Measurements from ENCODE around the gene CCAR1.
"Not testable (repeated sequence)": the region's sequence is repeated elsewhere in the genome, so short reads cannot be mapped to it uniquely, and the experiment has no call there.

CCAR1 gene

DNA sequence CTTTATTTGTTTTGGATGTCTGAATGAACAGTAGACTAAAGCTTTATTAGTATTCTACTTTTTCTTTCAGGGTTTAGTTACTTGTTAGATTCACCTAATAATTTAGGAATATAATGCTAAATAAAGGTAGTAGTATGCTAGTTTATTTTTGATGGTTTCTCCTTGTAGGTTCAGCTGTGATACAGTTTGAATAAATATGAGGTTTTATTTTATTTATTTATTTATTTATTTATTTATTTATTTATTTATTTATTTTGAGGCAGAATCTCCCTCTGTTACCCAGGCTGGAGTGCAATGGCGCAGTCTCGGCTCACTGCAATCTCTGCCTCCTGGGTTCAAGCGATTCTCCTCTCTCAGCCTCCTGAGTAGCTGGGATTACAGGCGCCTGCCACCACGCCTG is 19.6 kb downstream of the CCAR1 start:
- not testable (repeated sequence) for H3K4me3 Mint-ChIP-seq, ATAC-seq, H3K27ac Mint-ChIP-seq

GRCh38 chr10:68742397-68742796 is 21.4 kb downstream of the CCAR1 start:
- Mint-ChIP-seq H3K27ac (no peak overlapping the region), H3K4me3 (no peak overlapping the region), H3K36me3 (peaks cover 100% of the 10 kb centered on the region), H3K9me3 (no peaks in the 10 kb centered on the region), H3K4me1 (no peaks in the 10 kb centered on the region)
- ATAC-seq (no peak), DNase-seq (ENCODE audit: low spot score in 2 of 2) (peak in 1 of 2 donors; percentile 30)

More for the DNA sequence above, 19.6 kb downstream of the CCAR1 start:
- H3K36me3 Mint-ChIP-seq, result peaks cover 100% of the 10 kb centered on the region
- H3K9me3 Mint-ChIP-seq; DNase-seq (ENCODE audit: low spot score in 2 of 2); H3K4me1 Mint-ChIP-seq: not testable (repeated sequence)

- Mint-ChIP-seq H3K4me3 (no peak overlapping the region), H3K9me3 (no peaks in the 10 kb centered on the region), H3K36me3 (peaks cover 100% of the 10 kb centered on the region), H3K4me1 (no peaks in the 10 kb centered on the region), H3K27ac (no peak overlapping the region)
- ATAC-seq (no peak), DNase-seq (ENCODE audit: low spot score in 2 of 2) (peak in 1 of 2 donors; percentile 12)
Measured at GRCh38 chr10:68752711-68753350, 31.8 kb downstream of the CCAR1 start.

GRCh38 chr10:68756246-68756645 is 35.2 kb downstream of the CCAR1 start:
- Mint-ChIP-seq H3K9me3 (no peaks in the 10 kb centered on the region), H3K27ac (no peak overlapping the region), H3K4me1 (no peaks in the 10 kb centered on the region), H3K4me3 (no peak overlapping the region), H3K36me3 (peaks cover 100% of the 10 kb centered on the region)
- ATAC-seq (no peak), DNase-seq (ENCODE audit: low spot score in 2 of 2) (peak in 1 of 2 donors; percentile 32)

DNA sequence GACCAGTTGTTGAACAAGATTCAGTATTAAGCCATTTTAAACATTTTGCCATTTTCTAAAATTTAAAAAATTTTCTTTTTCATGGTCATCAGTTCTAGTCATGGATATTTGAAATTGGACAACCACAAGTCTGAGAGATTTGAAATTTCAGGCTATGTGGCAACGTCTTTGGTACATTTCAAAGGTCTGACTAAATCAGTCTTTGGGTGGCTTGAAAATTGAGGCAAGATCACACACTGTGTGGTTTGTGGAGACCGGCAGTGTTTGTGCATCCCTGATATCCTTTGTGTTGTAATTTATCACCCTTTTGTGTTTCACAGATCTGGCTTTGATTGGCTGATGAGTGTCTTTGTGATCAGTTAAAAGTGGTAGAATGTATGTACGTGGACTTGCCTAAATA is 35.7 kb downstream of the CCAR1 start:
- Mint-ChIP-seq H3K4me1 (no peaks in the 10 kb centered on the region), H3K27ac (no peak overlapping the region), H3K36me3 (peaks cover 100% of the 10 kb centered on the region), H3K9me3 (no peaks in the 10 kb centered on the region), H3K4me3 (no peak overlapping the region)
- ATAC-seq (no peak), DNase-seq (ENCODE audit: low spot score in 2 of 2) (no peak)

DNA sequence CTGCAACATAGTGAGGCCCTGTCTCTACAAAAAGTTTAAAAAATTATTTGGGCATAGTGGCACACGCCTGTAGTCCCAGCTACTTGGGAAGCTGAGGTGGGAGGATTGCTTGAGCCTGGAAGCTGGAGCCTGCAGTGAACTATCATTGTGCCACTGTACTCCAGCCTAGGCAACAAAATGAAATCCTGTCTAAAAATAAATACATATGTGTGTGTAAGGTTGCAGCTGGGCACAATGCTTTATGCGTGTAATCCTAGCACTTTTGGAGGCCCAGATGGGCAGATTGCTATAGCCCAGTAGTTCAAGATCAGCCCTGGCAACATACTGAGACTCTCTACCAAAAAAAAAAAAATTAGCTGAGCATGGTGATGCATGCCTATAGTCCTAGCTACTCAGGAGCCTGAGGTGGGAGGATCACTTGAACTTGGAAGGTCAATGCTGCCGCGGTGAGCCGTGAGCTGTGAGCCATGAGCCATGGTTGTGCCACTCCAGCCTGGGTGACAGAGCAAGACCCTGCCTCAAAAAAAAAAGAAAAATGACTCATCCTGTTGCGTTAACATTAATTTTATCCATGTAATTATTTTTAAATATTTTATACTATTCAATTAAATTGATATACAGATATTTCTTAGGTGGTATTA is 38.3 kb downstream of the CCAR1 start:
- Mint-ChIP-seq H3K4me1 (no peaks in the 10 kb centered on the region), H3K4me3 (no peak overlapping the region), H3K36me3 (peaks cover 100% of the 10 kb centered on the region), H3K27ac (no peak overlapping the region), H3K9me3 (no peaks in the 10 kb centered on the region)
- no peak for ATAC-seq
- DNase-seq (ENCODE audit: low spot score in 2 of 2), result peak in 1 of 2 donors; percentile 32

GRCh38 chr10:68759967-68760366 is 38.9 kb downstream of the CCAR1 start:
- ATAC-seq (no peak), DNase-seq (ENCODE audit: low spot score in 2 of 2) (peak in 1 of 2 donors; percentile 33)
- H3K4me1 Mint-ChIP-seq, result no peaks in the 10 kb centered on the region
- H3K27ac Mint-ChIP-seq, result no peak overlapping the region
- H3K9me3 Mint-ChIP-seq, result no peaks in the 10 kb centered on the region
- no peak overlapping the region for H3K4me3 Mint-ChIP-seq
- peaks cover 100% of the 10 kb centered on the region for H3K36me3 Mint-ChIP-seq

- H3K4me1 Mint-ChIP-seq, H3K9me3 Mint-ChIP-seq, H3K4me3 Mint-ChIP-seq, H3K27ac Mint-ChIP-seq, ATAC-seq: not testable (repeated sequence)
- H3K36me3 Mint-ChIP-seq, result peaks cover 100% of the 10 kb centered on the region
- DNase-seq (ENCODE audit: low spot score in 2 of 2), result peak in 1 of 2 donors; percentile 35
Measured at GRCh38 chr10:68767407-68767806, 46.4 kb downstream of the CCAR1 start.

DNA sequence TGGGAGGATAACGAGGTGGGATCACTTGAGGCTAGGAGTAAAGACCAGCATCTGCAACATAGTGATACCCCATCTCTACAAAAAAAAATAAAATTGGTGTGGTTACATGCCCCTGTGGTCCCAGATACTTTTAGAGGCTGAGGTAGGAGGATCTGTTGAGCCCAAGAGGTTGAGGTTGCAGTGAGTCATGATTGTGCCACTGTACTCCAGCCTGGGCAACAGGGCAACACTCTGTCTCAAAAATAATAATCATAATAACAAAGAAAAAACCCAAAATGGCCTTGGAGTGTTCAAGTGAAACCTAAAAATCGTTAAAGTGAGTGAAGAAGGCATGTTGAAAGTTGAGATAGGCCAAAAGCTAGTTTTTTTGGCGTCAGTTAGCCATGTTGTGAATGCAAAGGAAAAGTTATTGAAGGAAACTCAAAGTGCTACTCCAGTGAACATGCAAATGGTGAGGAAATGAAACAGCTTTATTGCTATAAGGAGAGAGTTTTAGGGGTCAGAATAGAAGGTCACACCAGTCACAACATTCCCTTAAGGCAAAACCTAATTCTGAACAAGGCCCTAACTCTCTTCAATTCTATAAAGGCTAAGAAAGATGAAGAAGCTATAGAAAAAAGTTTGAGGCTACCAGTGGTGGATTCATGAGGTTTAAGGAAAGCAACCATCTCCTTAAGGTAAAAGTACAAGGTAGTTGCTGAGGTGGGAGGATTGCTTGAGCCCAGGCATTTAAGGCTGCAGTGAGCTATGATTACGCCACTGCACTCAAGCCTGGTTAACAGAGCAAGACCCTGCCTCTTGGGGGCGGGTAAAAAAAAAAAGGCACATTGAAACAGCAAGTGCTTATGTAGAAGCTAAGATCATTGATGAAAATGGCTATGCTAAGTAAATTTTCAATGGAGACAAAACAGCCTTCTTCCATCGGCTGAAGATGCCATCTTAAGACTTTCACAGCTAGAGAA is 60.9 kb downstream of the CCAR1 start:
- H3K36me3 Mint-ChIP-seq, result peaks cover 100% of the 10 kb centered on the region
- no peak overlapping the region for H3K27ac Mint-ChIP-seq

GRCh38 chr10:68784476-68784875 is 63.4 kb downstream of the CCAR1 start:
- ATAC-seq (no peak), DNase-seq (ENCODE audit: low spot score in 2 of 2) (no peak)
- Mint-ChIP-seq H3K4me3 (no peak overlapping the region), H3K36me3 (peaks cover 100% of the 10 kb centered on the region), H3K9me3 (no peaks in the 10 kb centered on the region), H3K4me1 (no peaks in the 10 kb centered on the region), H3K27ac (no peak overlapping the region)

More for the DNA sequence above, 60.9 kb downstream of the CCAR1 start:
- DNase-seq (ENCODE audit: low spot score in 2 of 2) (no peak), ATAC-seq (no peak)
- H3K4me1 Mint-ChIP-seq, result no peaks in the 10 kb centered on the region
- H3K4me3 Mint-ChIP-seq, result no peak overlapping the region
- H3K9me3 Mint-ChIP-seq, result no peaks in the 10 kb centered on the region

- Mint-ChIP-seq H3K36me3 (peaks cover 100% of the 10 kb centered on the region), H3K27ac (peak overlapping the region; percentile 29)
Measured at GRCh38 chr10:68787813-68788212, 66.8 kb downstream of the CCAR1 start.

DNA sequence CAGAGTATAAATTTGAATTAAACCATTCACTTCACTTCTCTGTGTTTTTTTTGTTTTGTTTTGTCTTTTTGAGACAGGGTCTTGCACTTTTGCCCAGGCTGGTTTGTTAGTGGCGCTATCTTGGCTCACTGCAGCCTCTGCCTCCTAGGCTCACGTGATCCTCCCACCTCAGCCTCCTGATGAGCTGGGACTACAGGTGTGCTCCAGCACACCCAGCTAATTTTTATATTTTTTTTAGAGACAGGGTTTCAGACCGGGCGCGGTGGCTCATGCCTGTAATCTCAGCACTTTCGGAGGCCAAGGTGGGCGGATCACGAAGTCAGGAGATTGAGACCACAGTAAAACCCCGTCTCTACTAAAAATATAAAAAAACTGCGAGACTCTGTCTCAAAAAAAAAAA is 69.4 kb downstream of the CCAR1 start:
- H3K36me3 Mint-ChIP-seq, result peaks cover 100% of the 10 kb centered on the region
- H3K27ac Mint-ChIP-seq, result no peak overlapping the region
- no peaks in the 10 kb centered on the region for H3K4me1 Mint-ChIP-seq
- no peak for DNase-seq (ENCODE audit: low spot score in 2 of 2)
- no peak overlapping the region for H3K4me3 Mint-ChIP-seq
- H3K9me3 Mint-ChIP-seq, result no peaks in the 10 kb centered on the region
- no peak for ATAC-seq

More at GRCh38 chr10:68787813-68788212, 66.8 kb downstream of the CCAR1 start:
- DNase-seq (ENCODE audit: low spot score in 2 of 2), result no peak
- Mint-ChIP-seq H3K4me1 (no peaks in the 10 kb centered on the region), H3K4me3 (no peak overlapping the region), H3K9me3 (no peaks in the 10 kb centered on the region)
- peak; percentile 74 for ATAC-seq

GRCh38 chr10:68792115-68792514 is 71.1 kb downstream of the CCAR1 start:
- Mint-ChIP-seq H3K27ac (no peak overlapping the region), H3K4me1 (no peaks in the 10 kb centered on the region), H3K4me3 (no peak overlapping the region), H3K9me3 (no peaks in the 10 kb centered on the region), H3K36me3 (peaks cover 89% of the 10 kb centered on the region)
- DNase-seq (ENCODE audit: low spot score in 2 of 2) (no peak), ATAC-seq (no peak)

- no peaks in the 10 kb centered on the region for H3K4me1 Mint-ChIP-seq
- H3K4me3 Mint-ChIP-seq, result no peak overlapping the region
- ATAC-seq, result no peak
- H3K27ac Mint-ChIP-seq, result no peak overlapping the region
- no peaks in the 10 kb centered on the region for H3K9me3 Mint-ChIP-seq
- DNase-seq (ENCODE audit: low spot score in 2 of 2), result no peak
- H3K36me3 Mint-ChIP-seq, result peaks cover 50% of the 10 kb centered on the region
Measured at GRCh38 chr10:68795886-68796532, 75.0 kb downstream of the CCAR1 start.

GRCh38 chr10:68796605-68797004 is 75.6 kb downstream of the CCAR1 start:
- DNase-seq (ENCODE audit: low spot score in 2 of 2) (no peak), ATAC-seq (no peak)
- no peak overlapping the region for H3K27ac Mint-ChIP-seq
- H3K9me3 Mint-ChIP-seq, result no peaks in the 10 kb centered on the region
- no peaks in the 10 kb centered on the region for H3K4me1 Mint-ChIP-seq
- peaks cover 44% of the 10 kb centered on the region for H3K36me3 Mint-ChIP-seq
- H3K4me3 Mint-ChIP-seq, result no peak overlapping the region

Data from stimulated activated effector memory CD8-positive, alpha-beta T cell treated with anti-CD3 and anti-CD28 coated beads, Interleukin-12 subunit alpha, Interleukin-12 subunit beta, amount 100 ng/mL, for 72 hours (primary cell).